NCI-H187 (cell line): Measurements from ENCODE around the gene RNF150.

Experiments used
- DNase-seq, 2 experiments: peaks; one replicate each; lab custom pipeline; 2025; lab: John Stamatoyannopoulos, UW

RNF150 gene

DNA sequence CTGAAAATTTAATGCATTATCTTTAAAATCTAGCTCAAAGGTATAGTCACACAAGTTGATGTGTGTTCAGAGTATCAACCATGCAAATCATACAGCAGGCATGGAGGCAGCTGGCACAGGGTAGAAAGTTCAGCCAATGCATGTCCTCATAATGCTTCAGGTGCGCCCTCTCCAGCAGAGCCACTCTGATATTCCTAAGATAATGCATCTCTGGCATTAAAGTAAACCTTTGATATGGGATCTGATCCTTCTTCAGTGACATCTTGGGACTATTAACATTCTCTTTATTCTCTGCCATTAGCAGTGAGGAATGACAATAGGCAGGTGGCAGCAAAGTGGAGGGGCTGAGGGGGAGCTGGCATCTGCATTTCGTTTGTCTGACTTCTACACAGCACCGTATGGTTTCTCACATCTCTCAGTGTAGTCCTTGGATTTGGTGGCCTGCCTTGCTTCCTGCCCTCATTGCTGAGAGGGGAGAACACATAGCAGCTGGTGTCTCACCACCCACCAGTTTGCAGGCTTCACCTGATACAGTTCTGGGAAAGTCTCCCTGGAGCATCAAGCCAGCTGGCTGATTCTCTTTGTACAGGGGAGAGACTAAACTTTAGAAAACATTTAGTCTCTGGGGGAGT is 208.4 kb downstream of the RNF150 start:
- DNase-seq: no peak

DNA sequence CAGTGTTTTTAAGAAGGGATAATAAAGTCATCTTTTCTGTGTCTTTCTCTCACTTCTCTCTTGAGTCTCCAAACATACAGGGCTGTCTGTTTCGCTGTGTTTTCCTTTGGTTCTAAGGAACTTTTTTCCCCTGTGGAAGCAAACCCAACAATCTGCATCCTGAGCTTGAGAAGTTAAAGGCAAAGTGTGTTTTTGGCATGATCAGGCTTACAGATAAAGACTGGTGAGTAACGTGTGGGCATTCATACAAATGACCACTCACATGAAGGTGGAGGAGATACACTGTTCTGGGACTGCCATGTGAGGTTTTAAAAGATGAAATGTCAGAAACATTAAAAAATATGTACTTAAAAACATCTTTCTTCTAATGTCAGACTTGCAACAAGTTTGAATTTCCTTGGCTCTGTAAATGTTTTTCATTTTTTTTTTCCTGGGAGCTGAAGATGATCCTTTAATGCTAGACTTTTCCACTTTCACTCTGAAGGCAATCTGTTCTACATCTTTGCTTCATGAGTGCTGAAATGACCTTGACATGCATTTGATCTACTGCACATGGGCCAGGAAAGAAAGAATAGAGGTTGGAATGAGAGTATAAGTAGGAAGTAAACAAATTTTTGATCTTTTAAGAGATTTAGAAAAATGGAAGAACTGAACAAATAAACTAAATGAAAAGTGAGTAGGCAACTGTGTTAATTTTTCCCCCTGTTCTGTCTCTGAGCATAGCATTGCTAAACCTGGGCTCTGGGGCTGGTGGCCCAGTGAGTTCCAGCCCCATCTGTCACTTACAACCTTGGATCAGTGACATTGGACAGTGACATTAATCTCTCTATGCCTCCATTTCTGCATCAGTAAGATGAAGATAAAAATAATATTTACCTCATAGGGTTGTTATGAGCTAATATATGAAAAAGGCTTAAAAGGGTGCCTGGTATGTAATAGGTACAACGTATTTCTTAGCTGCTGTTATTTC is 226.0 kb downstream of the RNF150 start:
- no peak for DNase-seq

DNA sequence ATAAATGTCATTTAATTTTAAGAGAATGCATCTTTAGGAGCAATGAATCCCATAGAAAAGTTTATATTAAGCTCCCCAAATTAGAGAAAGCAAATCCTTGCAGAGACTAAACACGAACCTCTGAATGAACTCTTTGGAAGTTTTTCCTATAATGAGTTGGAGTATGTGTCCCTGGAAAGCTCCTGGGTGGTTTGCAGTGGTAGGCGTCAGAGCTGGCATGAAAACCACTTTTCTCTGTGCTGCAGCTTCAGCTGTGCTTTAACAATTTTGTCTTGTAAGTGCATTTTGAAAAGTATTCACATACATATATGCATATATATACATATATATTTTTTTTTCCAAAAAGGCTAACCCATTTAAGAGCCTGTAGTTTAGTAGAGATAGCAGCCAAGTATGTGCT is 228.4 kb downstream of the RNF150 start:
- DNase-seq: no peak

DNA sequence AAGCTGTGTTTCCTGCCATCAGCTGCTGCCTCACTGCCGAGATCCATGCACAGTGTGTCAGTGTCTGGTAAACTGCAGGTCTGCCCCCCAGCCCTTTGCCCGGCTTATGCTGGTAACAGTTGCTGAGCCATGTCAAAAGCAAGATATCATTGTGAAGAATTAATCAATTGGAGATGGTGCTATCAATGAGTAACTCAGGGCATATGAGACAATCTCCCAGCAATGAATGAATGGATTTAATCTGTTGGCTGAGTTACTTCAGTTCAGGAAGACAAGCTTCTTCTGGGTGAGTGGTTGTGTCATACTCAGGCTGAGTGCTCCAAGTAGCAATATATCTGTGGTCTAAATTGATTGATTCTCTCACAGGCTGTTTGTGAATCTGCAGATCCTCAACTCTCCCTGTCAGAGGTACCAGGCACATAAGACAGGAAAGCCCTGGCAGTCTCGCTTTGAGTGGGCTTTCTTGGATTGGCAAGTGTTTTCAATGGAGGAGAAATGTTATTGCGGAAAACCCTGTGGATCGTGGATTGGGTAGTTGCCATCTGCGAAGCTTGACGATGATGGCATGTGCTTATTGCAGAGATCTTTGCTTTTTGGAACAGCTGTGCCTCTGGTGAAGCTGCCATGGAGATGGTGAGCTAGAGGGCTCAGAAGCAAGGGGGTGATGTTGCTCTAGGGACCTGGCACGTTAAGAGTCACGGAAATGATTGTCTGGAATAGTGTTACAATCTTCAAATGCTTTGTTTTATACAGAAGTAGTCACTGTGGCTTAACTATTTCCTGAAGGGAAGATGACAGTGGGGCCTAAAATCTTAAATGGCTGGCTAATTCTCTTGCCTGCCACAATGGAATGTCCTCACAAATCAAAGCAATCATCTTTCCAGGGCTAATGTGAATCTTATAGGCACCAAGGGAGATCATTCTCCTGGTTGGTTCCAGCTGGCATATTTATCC is 229.5 kb downstream of the RNF150 start:
- DNase-seq: no peak

DNA sequence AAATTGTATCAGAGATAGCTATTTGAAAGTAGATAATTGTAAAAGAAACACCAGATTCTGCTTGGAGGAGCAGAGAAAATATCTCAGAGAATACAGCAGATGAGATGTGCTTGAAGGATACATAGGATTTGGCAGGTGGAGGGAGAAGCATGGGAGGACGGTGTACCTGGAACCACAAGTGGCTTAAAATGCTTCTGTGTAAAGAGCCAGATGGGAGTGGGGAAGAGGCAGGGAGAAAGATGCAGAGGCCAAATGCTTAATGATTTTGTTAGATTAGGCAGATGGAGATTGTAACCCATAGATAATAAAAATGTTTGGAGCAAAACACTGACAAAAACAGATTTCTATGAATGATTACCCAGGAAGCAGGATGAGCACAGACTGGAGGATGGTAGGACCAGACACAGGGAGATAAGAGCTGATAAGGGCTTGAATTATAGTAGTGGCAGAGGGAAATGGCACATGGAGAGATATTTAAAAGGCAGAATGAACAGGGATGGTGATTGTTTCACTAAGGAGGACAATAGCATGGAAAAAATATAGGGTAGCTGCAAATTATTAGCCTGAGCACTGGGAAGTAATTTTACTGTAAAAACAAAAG is 231.4 kb downstream of the RNF150 start:
- no peak for DNase-seq

DNA sequence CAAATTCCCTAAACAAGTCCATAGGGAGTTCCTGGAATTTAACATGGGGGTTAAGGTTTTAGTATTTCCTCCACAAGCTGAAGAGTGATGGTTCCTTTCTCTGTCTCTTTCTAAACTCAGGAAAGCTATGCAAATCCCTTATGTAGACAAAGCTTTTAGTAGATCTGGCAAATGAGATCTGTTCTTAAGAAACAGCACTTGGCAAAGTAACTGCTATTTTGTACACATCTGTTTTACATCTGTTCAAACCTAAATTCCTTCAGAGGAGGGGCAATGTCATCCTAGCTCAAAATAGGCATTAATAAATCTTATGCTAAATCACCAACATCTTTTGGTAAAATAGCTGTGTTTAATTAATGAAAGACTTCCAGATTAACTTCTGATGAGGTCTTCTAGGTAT is 239.3 kb downstream of the RNF150 start:
- DNase-seq: no peak

DNA sequence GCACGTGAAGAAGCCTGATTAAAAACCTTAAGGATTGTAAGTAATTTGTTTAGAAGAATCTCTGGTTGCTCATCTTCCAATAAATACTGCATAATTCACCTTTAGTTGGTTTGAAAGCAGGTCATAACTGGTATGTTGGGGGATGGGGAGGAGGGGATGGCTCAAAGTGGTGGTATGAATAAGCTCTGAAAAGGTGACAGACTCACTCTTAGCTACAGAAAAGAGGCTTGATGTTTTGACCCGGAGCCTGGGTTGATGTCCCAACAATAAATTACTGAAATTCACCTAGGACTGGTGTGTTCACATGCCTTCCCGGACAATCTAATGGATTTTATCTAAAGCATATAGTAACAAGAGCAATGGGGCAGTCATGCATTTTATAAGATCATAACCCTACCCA is 245.2 kb downstream of the RNF150 start:
- DNase-seq: no peak

DNA sequence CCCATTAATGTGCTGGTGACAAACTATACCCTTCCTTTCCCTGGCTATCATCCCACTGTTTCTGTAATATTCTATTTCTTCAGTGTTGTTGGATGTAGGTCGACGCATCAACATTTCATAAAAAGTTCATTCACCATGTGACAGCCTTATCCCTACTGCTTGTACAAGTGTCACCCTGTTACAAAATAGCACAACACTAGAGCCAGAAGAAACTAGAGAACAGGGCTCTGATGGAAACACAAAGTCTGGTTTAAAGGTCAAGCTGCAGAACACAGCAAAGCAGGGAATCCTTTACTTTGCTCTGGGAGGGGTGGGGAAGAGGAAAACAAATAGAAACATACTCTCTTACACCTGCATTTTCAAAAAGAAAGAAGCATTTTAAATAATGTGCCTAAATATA is 245.8 kb downstream of the RNF150 start:
- DNase-seq: no peak

DNA sequence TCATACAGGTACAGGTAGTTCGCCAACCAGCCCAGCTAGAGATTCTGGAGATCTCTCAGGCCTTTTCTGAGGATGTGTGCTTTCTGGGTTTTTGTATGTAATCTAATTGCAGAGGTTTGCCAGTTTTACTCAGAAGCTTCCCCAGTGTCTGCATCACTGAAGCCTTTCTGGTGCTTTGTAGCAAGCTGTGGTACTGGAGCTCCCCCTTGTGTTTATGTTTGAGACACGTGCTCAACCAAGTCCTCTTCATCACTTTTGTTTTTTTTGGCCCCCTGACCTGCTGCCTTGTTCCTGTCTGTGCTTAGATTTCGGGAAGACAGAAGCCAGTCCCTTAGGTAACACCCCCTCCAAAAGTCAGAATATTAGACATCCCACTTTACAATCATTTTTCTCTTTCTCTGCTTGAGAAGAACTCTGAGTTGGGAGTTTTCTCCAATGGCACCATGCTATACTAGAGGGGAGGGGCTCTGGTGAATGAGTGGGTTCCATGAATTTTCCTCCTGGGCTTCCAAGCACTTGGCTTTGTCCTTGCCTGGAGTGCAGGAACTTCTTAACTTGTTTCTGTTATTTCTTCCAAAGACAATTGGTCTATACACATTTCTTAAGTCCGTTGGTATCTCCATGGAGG is 248.7 kb downstream of the RNF150 start:
- DNase-seq: peak in 1 of 2 experiments; percentile 10

DNA sequence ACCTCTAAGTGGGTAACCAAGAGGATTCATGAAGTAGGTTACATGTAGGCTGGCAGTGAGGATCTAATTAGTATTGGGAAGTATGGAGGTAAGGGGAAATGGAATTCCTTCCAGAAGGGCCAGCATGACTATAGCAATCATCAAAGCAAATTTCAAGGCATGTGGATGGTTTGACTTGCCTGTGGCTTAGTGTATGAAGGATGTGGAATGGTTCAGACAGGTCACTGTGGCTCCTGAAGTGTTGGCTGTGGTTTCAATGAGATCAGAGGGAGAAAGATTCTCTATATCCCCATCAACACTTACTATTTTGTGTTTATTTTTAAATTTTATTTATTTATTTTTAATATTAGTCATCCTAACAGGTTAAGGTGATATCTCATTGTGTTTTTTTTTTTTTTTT is 255.5 kb downstream of the RNF150 start:
- no peak for DNase-seq

DNA sequence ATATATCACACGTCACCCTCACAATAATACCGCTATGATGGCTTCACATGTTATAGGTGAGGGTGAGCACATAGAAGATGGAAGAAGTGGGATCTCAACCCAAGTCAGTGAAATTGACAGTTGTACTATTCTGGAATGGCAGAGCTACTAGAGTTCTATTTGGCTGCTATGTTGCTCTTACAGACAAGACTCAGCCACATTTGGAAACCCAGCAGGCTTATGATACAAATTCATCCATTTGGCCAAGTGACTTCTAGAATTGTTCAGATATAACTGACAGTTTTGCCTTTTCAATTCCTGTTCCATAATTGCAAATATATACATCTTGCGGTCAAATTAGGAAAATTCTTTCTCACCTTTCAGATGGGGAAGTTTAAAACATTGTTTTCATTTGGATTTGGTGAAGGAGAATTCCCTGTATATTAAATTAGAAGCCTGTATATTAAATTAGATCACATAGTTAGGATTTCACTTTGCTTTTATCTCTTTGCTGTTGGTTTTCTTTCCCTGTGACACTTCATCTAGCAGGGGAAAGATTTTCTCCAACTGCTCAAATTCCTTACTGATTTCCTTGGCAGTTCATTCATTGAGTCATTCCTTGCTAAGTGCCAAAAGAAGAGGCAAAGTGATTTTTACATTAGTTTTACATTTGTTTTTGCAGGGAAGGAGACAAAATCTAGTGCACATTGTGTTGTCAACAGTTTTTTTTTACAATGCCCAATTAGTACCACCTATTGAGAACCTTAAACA is 256.5 kb downstream of the RNF150 start:
- no peak for DNase-seq

DNA sequence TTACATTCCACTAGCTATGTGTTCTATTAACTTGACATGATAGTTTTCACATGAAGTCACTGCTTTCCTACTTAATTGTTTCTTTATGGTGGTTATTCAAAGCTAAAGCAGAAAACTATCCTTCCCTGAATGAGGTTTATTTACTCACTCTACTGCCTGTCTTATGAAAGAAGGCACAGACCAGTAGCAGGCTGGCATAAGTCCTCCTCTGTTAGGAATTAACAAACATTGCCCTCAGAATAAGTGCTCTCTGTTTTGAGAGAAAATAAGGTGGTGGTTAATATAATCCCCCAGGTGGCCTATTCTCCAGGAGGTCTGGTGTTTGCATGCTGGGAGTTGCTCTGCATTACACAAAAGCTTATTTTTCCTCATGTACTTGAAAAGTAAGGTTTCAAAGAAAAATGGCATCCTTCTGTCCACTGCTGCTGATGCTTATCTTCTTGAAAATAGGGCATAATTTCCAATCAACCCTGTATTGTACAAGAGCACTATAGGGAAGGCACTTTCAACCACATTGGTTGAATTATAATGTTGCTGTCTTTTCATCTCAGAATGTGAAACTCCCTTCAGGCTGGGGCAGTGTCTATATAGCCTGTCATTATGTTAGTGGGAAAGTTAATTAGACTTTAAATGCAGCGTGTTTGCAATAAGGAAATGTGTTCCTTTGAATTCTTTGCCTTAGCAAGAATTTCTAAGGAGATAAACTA is 257.4 kb downstream of the RNF150 start:
- DNase-seq: no peak

DNA sequence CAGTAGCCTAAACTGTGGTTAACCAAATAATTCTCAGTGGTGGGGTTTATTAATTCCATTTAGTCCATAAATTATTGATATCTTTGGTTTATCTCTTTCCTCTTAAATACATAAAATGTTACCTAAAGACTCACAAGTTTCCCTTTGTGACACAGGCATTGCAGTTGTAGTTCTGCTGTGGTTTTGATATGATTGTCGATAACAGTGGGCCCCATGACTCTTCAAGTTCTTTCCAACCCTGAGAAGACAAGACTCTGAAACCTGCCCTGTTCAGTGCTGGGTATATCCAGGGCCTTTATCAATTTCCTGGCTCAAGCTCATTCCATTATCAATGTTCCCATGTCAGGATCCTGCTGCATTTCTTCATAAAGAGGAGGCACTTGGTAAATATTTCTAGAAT is 259.2 kb downstream of the RNF150 start:
- no peak for DNase-seq

DNA sequence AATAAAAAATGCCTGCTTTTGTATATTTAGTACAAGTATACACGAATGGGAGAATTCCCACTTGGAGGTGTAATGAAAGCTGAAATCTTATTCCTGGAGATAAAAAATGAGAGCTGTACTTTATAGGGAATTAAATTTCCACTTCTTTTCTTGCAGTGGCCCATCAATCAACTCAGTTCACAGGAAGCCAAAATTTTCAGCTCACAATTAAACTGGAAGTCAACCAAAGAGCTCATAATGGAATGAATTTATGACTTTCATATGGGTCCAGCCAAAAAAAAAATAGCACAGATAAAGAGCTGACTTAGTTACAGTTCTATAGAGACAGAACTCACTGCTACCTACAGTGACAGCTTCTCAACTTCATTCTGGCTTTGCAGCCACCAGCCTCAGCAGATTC is 261.9 kb downstream of the RNF150 start:
- DNase-seq: no peak

DNA sequence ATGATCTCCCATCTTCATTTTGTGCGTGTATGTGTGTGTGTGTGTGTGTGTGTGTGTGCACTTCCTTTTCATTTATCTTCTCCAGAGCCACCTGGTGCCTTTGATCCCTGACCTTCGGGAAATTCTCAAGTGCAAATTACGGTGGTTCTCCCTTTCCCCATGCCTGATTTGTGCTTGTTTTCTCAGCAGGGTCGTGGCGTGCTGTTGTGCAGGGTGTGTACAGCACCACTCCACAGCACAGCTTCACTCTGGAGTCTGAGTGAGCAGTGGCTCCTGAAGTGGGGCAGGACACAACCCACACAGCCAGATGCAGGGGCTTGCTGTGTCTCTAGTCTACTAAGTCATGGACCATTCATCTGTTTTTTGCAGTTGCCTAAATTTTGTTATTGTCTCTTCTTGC is 262.8 kb downstream of the RNF150 start:
- peak; percentile 6 to 10 for DNase-seq

DNA sequence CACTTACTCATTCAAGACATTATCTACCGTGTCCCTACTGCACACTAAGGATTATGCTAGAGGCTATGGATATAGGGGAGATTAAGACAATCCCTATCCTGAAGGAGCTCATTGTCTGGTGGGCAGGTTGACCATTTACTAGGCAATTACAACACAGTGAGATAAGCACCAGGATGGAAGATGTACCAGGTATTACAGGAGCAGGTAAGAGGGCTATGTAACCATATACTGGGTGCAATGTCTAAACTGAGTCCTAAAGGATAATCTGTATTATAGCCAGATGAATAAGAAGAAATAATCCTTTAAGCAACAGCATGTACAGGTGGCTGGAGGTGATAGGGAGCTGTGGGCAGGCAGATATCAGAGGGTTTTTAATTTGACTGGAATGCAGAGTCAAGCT is 263.8 kb downstream of the RNF150 start:
- no peak for DNase-seq

DNA sequence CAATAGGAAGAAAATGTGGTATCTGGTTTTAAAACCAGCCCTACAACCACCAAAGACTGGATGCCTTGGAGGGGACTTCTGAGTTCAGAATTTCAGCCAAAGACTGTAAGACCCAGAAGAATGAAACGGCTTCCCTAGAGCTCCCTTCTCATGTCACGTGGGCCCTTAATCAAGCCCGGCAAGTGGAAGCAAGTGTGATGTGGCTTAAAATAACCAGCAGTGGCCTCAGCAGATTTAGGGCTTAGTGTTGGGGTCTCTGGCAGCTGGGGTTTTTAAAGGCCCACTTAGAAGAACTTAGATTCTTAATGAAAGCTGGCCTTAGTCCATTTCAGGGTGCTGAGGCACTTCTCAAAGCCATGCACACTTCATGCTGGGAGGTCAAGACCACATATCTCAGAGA is 265.9 kb downstream of the RNF150 start:
- DNase-seq: no peak

DNA sequence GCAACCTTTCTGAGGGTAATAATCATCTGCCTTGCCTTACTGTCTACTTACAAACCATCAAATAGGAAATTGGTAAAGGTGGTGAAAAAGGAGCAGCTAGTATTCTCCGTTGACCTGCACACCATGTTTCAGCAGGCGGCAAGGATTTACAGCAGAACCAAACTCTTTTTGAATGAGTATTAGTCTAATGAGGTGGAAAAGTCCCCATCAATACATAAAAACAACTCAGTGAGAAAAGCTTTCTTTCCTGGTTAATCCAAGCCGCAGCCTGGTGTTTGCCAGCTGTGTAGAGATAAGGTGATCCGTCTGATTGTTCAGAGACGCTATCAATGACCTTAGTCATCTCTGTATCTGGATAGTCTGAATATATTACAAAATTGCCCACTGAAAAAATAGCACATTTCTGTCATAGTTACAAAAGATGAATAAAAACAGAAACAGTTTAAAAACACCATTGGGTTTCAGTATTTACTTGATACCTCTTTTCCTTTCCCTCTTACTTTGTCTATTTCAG is 266.7 kb downstream of the RNF150 start:
- DNase-seq: no peak

DNA sequence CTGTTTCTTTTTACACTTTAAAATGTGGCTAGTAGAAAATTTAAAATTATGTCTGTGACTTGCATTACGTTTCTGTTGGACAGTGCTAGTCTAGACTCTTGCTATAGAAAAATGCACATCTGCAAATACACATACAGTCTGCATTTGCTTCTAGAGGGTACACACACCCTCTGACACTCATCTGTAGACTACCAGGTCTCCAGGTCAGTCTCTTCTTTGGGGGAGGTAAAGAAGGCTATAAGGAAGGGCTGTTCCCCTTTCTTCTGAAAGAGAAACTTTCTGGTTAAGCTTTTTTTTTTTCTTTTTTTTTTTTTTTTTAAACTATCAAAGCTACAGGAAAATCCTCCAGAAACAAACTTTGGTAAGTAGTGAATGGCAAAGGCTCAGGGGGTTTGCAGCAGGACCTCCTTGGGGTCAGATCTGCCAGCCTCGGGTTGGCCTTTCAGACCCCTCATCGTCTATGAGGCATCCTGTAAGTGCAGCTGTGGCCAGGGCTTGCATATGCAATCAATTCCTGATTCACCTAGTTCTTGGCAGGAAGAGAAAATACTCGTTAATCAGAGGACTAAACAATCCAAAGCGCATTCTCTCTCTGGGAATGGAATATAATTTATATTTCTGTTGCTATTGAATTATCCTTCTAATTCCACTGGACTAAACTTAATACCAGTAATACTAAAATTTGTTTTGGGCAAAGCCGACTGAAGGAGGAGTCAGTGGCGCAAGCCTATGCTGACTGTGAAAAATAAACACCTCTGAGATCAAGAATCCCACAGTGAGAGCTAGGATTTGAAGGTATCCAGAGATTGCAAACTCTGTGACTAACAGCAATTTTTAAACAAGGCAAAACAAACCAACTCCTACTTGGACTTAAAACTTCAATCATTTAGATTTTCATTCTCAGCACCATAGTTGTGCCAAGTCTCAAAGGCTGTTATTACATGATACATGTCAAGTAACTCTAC is 267.7 kb downstream of the RNF150 start:
- no peak for DNase-seq
